Thyroid gland (tissue), 4 donors: ENCODE results near the gene HRH1. TPM values are rescaled to one million over a fixed set of nuclear protein-coding genes. Genes with fewer than 3 reads are reported as not detected.

Experiments
- DNase-seq, 2 donors: peaks; one replicate each; pipeline ENCODE4 v3.0.0-alpha.2; 2019
- H3K27ac ChIP-seq, 3 donors: fragments of 200-600 bp; sonication (generic); 1 replicate in 2 of 3; 2 replicates in 1 of 3; pipeline ENCODE4 v1.5.1; 2016 to 2019; ENCODE audit warnings: mild to moderate bottlenecking in 1 of 3, moderate library complexity in 1 of 3
- H3K27me3 ChIP-seq: fragments of 200-600 bp; sonication (generic); one replicate; pipeline ENCODE4 v1.5.1; 2019
- H3K36me3 ChIP-seq, 2 donors: fragments of 200-600 bp; sonication (generic); one replicate each; pipeline ENCODE4 v1.5.1; 2016 to 2019
- H3K4me1 ChIP-seq, 2 donors: fragments of 200-600 bp; sonication (generic); one replicate each; pipeline ENCODE4 v1.5.1; 2017 to 2019
- H3K4me3 ChIP-seq, 3 donors: fragments of 200-600 bp; sonication (generic); replicated peaks in 1 of 3; 1 replicate in 2 of 3; 2 replicates in 1 of 3; pipeline ENCODE4 v1.5.1; 2016; ENCODE audit warnings: mild to moderate bottlenecking in 1 of 3
- H3K9me3 ChIP-seq: fragments of 200-600 bp; sonication (generic); one replicate; pipeline ENCODE4 v1.5.1; 2017
- POLR2A ChIP-seq, 2 donors: fragments of 450-650 bp; IDR thresholded peaks; one replicate each; pipeline ENCODE4 v1.6.1; 2017; ENCODE audit warnings: antibody characterized with exemption in 2 of 2, mild to moderate bottlenecking in 2 of 2, moderate library complexity in 1 of 2
- WGBS, 2 donors: methylation state at CpG; one replicate each; pipeline ENCODE4 v1.1.5; 2017; 5-methylcytosine and 5-hydroxymethylcytosine counted together
- intact Hi-C: fragments of 100-400 bp; cut with DNase I; formaldehyde crosslinking; loops from one replicate; pipeline ENCODE4 v1.15.1; 2023
- total RNA-seq, 4 donors: library from RNA; depleted of rRNA; stranded (reverse); fragments of >200 nt; gene quantifications; one replicate each; pipeline ENCODE4 v1.2.3, GENCODE V29; 2016
- TF ChIP-seq, protein P1 (sequence below), 6 experiments: fragments of 200-600 bp in 3 of 6; fragments of 450-650 bp in 3 of 6; sonication (generic) in 3 of 6; IDR thresholded peaks; one replicate each; pipeline ENCODE4 v1.5.1; 2016 to 2019; ENCODE audit warnings: antibody characterized with exemption in 6 of 6, mild to moderate bottlenecking in 2 of 6, inconsistent platforms in 1 of 6, moderate library complexity in 1 of 6

Gene HRH1
- total RNA-seq, 4 donors from 2014 or later, result 1.9 to 2.6 (median 2.4) TPM; not detected in 1

DNA sequence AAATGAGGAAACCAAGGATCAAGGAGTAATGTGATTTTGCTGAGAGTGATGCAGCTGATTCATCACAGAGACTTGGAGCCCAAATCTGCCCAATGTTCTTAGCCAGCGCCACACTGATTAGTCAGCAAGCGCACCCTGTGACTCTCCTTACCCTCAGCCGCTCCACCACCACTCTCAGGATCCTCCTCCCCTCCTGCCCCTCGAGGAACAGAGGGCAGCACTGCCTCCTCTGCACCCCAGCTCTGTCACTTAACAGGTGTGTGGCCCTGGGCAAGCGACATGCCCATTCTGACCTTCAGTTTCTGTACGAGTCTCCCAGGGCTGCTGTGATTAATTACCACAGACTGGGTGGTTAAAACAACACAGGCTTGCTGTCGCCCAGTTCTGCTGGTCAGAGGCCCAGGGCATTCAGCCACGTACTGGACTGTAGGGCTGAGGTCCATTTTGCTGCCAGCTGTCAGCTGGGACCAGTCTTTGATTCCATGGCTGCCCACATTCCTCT is 36.1 kb upstream of the HRH1 start:
- 57 to 61% methylated on average over 7 to 8 of the region's 8 CpGs for WGBS, 2 donors
- TF ChIP-seq, protein P1, sequence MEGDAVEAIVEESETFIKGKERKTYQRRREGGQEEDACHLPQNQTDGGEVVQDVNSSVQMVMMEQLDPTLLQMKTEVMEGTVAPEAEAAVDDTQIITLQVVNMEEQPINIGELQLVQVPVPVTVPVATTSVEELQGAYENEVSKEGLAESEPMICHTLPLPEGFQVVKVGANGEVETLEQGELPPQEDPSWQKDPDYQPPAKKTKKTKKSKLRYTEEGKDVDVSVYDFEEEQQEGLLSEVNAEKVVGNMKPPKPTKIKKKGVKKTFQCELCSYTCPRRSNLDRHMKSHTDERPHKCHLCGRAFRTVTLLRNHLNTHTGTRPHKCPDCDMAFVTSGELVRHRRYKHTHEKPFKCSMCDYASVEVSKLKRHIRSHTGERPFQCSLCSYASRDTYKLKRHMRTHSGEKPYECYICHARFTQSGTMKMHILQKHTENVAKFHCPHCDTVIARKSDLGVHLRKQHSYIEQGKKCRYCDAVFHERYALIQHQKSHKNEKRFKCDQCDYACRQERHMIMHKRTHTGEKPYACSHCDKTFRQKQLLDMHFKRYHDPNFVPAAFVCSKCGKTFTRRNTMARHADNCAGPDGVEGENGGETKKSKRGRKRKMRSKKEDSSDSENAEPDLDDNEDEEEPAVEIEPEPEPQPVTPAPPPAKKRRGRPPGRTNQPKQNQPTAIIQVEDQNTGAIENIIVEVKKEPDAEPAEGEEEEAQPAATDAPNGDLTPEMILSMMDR (IDR thresholded peaks at IDR 0.05), result no peak
- TF ChIP-seq POLR2A (IDR thresholded peaks at IDR 0.05), result no peak
- DNase-seq, result no peak

DNA sequence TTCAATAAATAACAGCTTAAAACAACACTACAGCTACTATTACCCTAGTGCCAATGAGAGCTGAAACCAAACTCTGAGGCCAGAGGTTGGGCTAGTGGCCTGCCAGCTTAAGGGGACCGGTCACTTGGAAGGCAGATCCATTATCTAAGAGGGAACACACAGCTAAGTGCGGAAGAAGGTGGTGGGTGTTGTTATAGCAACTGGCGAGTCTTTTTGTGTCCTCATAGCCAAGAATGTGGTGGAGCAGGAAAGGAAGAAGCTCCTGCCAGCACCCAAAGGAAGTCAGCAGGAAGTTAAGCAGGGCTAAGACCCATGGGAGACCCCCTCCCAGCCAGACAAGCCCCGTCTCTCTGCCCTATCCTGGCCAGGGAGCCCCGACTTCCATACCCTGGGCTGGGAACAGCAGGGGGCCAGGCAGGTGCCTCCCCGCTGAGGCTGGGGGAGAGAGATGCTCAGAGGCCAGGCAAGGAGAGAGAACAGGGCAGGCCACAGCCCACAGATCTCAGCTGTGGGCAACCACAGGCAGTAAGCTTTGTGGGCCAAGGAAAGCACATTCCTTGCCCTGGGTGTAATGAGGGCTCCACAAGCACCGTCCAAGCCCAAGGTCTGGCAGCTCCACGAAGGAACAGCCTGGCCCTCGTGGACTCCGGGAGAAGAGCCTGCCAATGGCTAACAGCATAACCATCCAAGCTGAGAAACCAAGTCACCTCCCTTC is 34.0 kb upstream of the HRH1 start:
- H3K27ac ChIP-seq, result no peak overlapping the region
- H3K9me3 ChIP-seq, result no peaks in the 10 kb centered on the region
- TF ChIP-seq, protein P1 (IDR thresholded peaks at IDR 0.05), result no peak
- no peak for TF ChIP-seq POLR2A (IDR thresholded peaks at IDR 0.05)
- no peak overlapping the region for H3K4me3 ChIP-seq
- 49 to 64% methylated on average over 8 to 10 of the region's 10 CpGs for WGBS, 2 donors
- DNase-seq, result no peak
- H3K4me1 ChIP-seq, result no peaks in the 10 kb centered on the region
- H3K27me3 ChIP-seq, result no peaks in the 10 kb centered on the region
- no peaks in the 10 kb centered on the region for H3K36me3 ChIP-seq
- intact Hi-C loops, result no loop called here

More for the DNA sequence above, 36.1 kb upstream of the HRH1 start:
- Histone ChIP-seq H3K9me3 (no peaks in the 10 kb centered on the region), H3K36me3 (no peaks in the 10 kb centered on the region), H3K27me3 (no peaks in the 10 kb centered on the region), H3K4me1 (no peaks in the 10 kb centered on the region), H3K27ac (no peak overlapping the region), H3K4me3 (no peak overlapping the region)
- intact Hi-C loops, result no loop called here

DNA sequence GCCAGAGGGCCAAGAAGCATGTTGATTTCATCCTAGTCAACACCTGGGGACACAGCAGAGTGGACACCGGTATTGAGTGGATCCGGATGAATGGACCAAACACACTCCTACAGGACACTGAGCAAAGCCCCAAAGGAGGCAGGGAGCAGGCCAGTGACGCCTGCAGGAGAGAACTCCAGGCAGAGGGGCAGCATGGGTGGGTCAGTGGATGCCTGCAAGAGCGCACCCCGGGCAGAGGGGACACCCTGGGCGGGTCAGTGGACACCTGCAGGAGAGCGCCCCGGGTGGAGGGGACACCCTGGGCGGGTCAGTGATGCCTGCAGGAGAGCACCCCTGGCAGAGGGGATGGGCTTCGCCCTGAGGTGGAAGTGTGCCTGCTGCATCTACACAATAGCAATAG is 27.6 kb upstream of the HRH1 start:
- no peaks in the 10 kb centered on the region for H3K36me3 ChIP-seq
- no peaks in the 10 kb centered on the region for H3K27me3 ChIP-seq
- no peaks in the 10 kb centered on the region for H3K4me1 ChIP-seq
- no peak overlapping the region for H3K4me3 ChIP-seq
- intact Hi-C loops, result no loop called here
- H3K9me3 ChIP-seq, result no peaks in the 10 kb centered on the region
- whole genome bisulfite sequencing, 2 donors, result 69 to 75% methylated on average over 10 of the region's 10 CpGs
- no peak overlapping the region for H3K27ac ChIP-seq
- TF ChIP-seq POLR2A (IDR thresholded peaks at IDR 0.05), result no peak
- TF ChIP-seq, protein P1 (IDR thresholded peaks at IDR 0.05), result no peak
- DNase-seq, result no peak

DNA sequence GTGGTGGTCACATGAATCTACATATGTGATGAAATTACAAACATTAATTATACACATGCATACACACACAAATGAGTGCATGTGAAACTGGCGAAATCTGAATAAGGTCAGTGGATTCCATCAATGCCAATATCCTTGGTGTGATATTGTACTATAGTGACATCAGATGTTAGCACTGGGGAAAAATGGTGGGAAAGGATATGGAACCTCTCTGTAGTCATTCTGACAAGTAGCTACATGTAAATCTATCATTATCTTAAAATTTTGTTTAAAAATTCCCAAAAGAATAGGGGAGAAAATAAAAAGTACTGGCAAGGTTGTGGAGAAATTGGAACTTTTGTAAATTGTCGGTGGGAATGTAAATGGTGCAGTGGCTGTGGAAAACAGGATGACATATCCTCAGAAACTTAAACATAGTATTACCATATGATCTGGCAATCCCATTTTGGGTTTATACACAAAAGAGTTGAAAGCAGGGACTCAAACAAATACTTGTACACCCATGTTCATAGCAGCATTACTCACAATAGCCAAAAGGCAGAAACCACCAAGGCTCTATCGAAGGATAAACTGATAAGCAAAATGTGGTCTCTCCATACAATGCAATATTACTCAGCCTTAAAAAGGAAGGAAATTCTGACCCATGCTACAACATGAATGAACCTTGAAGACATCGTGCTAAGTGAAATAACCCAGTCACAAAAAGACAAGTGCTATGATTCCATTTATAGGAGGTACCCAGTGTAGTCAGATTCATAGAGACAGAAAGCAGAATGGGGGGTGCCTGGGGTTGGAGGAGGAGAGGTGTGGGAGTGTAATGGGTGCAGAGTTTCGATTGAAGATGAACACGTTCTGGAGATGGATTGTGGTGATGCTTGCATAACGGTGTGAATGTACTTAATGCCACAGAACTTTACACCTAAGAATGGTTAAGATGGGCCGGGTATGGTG is 25.3 kb upstream of the HRH1 start:
- TF ChIP-seq POLR2A (IDR thresholded peaks at IDR 0.05), result no peak
- TF ChIP-seq, protein P1 (IDR thresholded peaks at IDR 0.05), result no peak
- WGBS, 2 donors, result 91% methylated on average over 8 of the region's 8 CpGs
- no peak for DNase-seq

More for the DNA sequence above, 25.3 kb upstream of the HRH1 start:
- H3K4me1 ChIP-seq, result no peaks in the 10 kb centered on the region
- intact Hi-C loops, result no loop called here
- no peaks in the 10 kb centered on the region for H3K9me3 ChIP-seq
- no peaks in the 10 kb centered on the region for H3K27me3 ChIP-seq
- no peaks in the 10 kb centered on the region for H3K36me3 ChIP-seq
- no peak overlapping the region for H3K27ac ChIP-seq
- H3K4me3 ChIP-seq, result no peak overlapping the region
